K562 (cell line): Measurements from ENCODE around the gene FAM83E. TPM values are rescaled to one million over a fixed set of nuclear protein-coding genes. Genes with fewer than 3 reads are reported as not detected.
A peak's percentile ranks its signal among the peaks of the same experiment; 100 is the strongest.

Experiments
- ATAC-seq: fragments of 200-7000 bp; cut with Tn5 transposase; 3 replicates; pipeline ENCODE4 v1.9.1; 2020; ENCODE audit warnings: moderate library complexity
- BruUV-seq: library from RNA; stranded (reverse); fragments of 400-500 nt; replicated peaks from 2 replicates; lab custom pipeline; 2021; lab: Mats Ljungman, UMichigan
- CTCF ChIA-PET: fragments of 300-600 bp; formaldehyde crosslinking; extraction: SDS; loops from one replicate; lab custom pipeline; 2021; ENCODE audit warnings: low intra/inter-chr PET ratio; lab: Yijun Ruan, JAX
- POLR2A ChIA-PET: fragments of 300-600, 350-650 bp; sonication (Branson Sonifier 250); formaldehyde crosslinking; extraction: SDS; loops from one replicate; lab custom pipeline; 2021; ENCODE audit warnings: antibody characterized with exemption, inconsistent platforms; lab: Yijun Ruan, JAX
- DNase-seq, 4 experiments: peaks; one replicate each; pipeline versions ENCODE4 v3.0.0 to v3.0.0-alpha.2; 2011 to 2018; ENCODE audit warnings: low spot score in 3 of 4, mixed read lengths in 3 of 4; ENCODE audit errors: extremely low read depth in 1 of 4
- FAIRE-seq: peaks from 2 replicates; lab custom pipeline; 2011; peaks lifted over from hg19 to GRCh38; lab: Jason Lieb, UNC
- H2AFZ ChIP-seq: 2 replicates; pipeline ENCODE4 v1.6.0; 2011; ENCODE audit warnings: low read depth, low read length, control low read depth, inconsistent platforms
- H3K27ac ChIP-seq: fragments of 200-600 bp; 3 replicates; pipeline ENCODE4 v1.8.0; 2011; ENCODE audit warnings: low read depth, mild to moderate bottlenecking, control low read depth, inconsistent platforms, low read length, moderate library complexity, mixed read lengths; ENCODE audit errors: extremely low read depth
- H3K27me3 ChIP-seq, 2 experiments: fragments of 300-600 bp in 1 of 2; 2 replicates in 1 of 2; 3 replicates in 1 of 2; pipeline versions ENCODE4 v1.6.0 to v1.8.0; 2011; ENCODE audit warnings: inconsistent platforms in 2 of 2, low read length in 2 of 2, mild to moderate bottlenecking in 1 of 2, mixed read lengths in 1 of 2, moderate library complexity in 1 of 2; ENCODE audit not compliant: control insufficient read depth in 2 of 2, insufficient read depth in 2 of 2
- H3K36me3 ChIP-seq: fragments of 300-600 bp; 3 replicates; pipeline ENCODE4 v1.8.0; 2011; ENCODE audit warnings: mild to moderate bottlenecking, low read length, inconsistent platforms; ENCODE audit not compliant: control insufficient read depth, insufficient read depth
- H3K4me1 ChIP-seq, 2 experiments: fragments of 200-600 bp in 1 of 2; replicated peaks in 1 of 2; 2 replicates in 1 of 2; 3 replicates in 1 of 2; pipeline versions ENCODE4 v1.5.1 to v1.8.0; 2011; ENCODE audit warnings: inconsistent platforms in 2 of 2, low read length in 2 of 2, mild to moderate bottlenecking in 1 of 2, mixed read lengths in 1 of 2, moderate library complexity in 1 of 2; ENCODE audit not compliant: control insufficient read depth in 2 of 2, insufficient read depth in 2 of 2
- H3K4me2 ChIP-seq: 2 replicates; pipeline ENCODE4 v1.6.1; 2011; ENCODE audit warnings: low read length, control low read depth, inconsistent platforms, mixed read lengths; ENCODE audit not compliant: insufficient read depth
- H3K4me3 ChIP-seq: fragments of 200-600 bp; sonication (generic), shearing (Covaris generic); 2 replicates; pipeline ENCODE4 v1.5.1; 2016; ENCODE audit warnings: control low read depth, inconsistent platforms
- H3K79me2 ChIP-seq: fragments of 200-600 bp; 3 replicates; pipeline ENCODE4 v1.8.0; 2011; ENCODE audit warnings: low read length, inconsistent platforms; ENCODE audit not compliant: control insufficient read depth, insufficient read depth
- H3K9ac ChIP-seq, 2 experiments: 2 replicates each; pipeline versions ENCODE4 v1.6.0 to v1.6.1; 2011; ENCODE audit warnings: low read depth in 2 of 2, low read length in 2 of 2, control low read depth in 1 of 2, inconsistent platforms in 1 of 2, mild to moderate bottlenecking in 1 of 2, mixed read lengths in 1 of 2; ENCODE audit not compliant: insufficient read depth in 1 of 2
- H3K9me1 ChIP-seq: one replicate; pipeline ENCODE4 v1.6.0; 2011; ENCODE audit warnings: inconsistent platforms, mild to moderate bottlenecking, low read length, moderate library complexity; ENCODE audit not compliant: control insufficient read depth, insufficient read depth
- H3K9me3 ChIP-seq: replicated peaks from 2 replicates; pipeline ENCODE4 v1.5.1; 2011; ENCODE audit warnings: low read depth, low read length, inconsistent platforms; ENCODE audit not compliant: control insufficient read depth, insufficient read depth
- H4K20me1 ChIP-seq: replicated peaks from 2 replicates; pipeline ENCODE4 v1.6.1; 2011; ENCODE audit warnings: low read length, inconsistent platforms, mixed read lengths; ENCODE audit not compliant: control insufficient read depth, insufficient read depth
- ADNP ChIP-seq: fragments of 200-800 bp; sonication (Bioruptor generic); IDR thresholded peaks from 2 replicates; pipeline ENCODE4 v1.6.1; 2016; ENCODE audit warnings: missing genetic modification characterization, missing compliant biosample characterization
- CBFA2T2 ChIP-seq: fragments of 450-650 bp; conservative IDR thresholded peaks from 2 replicates; pipeline ENCODE4 v1.6.1; 2017; ENCODE audit warnings: mild to moderate bottlenecking
- CSDE1 ChIP-seq, 2 experiments: fragments of 450-650 bp; IDR thresholded peaks; 2 replicates each; pipeline ENCODE4 v1.6.1; 2016; ENCODE audit warnings: mild to moderate bottlenecking in 1 of 2
- KHSRP ChIP-seq: fragments of 450-650 bp; IDR thresholded peaks from 2 replicates; pipeline ENCODE4 v1.6.1; 2017
- LEF1 ChIP-seq: fragments of 450-650 bp; IDR thresholded peaks from 2 replicates; pipeline ENCODE4 v1.6.1; 2016; ENCODE audit warnings: mild to moderate bottlenecking
- MAZ ChIP-seq, 2 experiments: fragments of 450-650 bp in 1 of 2; sonication (generic) in 1 of 2; formaldehyde crosslinking; IDR thresholded peaks in 1 of 2; conservative IDR thresholded peaks in 1 of 2; 2 replicates each; pipeline versions ENCODE4 v1.4.0 to v1.5.0; 2020; ENCODE audit warnings: mild to moderate bottlenecking in 1 of 2, missing genetic modification reagents in 1 of 2
- NCOA1 ChIP-seq: fragments of 450-650 bp; IDR thresholded peaks from 2 replicates; pipeline ENCODE4 v1.6.1; 2016; ENCODE audit warnings: low read depth
- NFIX ChIP-seq: fragments of 250-450 bp; sonication (Bioruptor Pico); IDR thresholded peaks from 2 replicates; pipeline ENCODE4 v1.4.0; 2020; ENCODE audit warnings: low read depth, mild to moderate bottlenecking, moderate library complexity
- PATZ1 ChIP-seq: fragments of 250-450 bp; sonication (Bioruptor Pico); IDR thresholded peaks from 2 replicates; pipeline ENCODE4 v1.5.0; 2020; ENCODE audit warnings: mild to moderate bottlenecking, borderline replicate concordance
- POLR2A ChIP-seq: fragments of 450-650 bp; conservative IDR thresholded peaks from 2 replicates; pipeline ENCODE4 v1.6.1; 2016
- POLR2B ChIP-seq: fragments of 450-650 bp; IDR thresholded peaks from 2 replicates; pipeline ENCODE4 v1.6.1; 2018; ENCODE audit warnings: low read depth; ENCODE audit not compliant: partially characterized antibody
- RFX5 ChIP-seq: IDR thresholded peaks from 2 replicates; pipeline ENCODE4 v1.6.1; 2011; ENCODE audit warnings: low read depth, mild to moderate bottlenecking, improper control_type of control experiment, low read length
- TAF1 ChIP-seq: IDR thresholded peaks from 2 replicates; pipeline ENCODE4 v1.6.1; 2011; ENCODE audit warnings: mild to moderate bottlenecking, low read length, moderate library complexity; ENCODE audit not compliant: insufficient read depth, control insufficient read depth, severe bottlenecking; ENCODE audit errors: extremely low read depth
- TEAD4 ChIP-seq, 2 experiments: sonication (generic) in 1 of 2; formaldehyde crosslinking in 1 of 2; IDR thresholded peaks; 2 replicates each; pipeline versions ENCODE4 v1.6.1 to v1.8.0; 2012 to 2022; ENCODE audit warnings: borderline replicate concordance in 1 of 2, inconsistent platforms in 1 of 2, low read length in 1 of 2, mild to moderate bottlenecking in 1 of 2, missing genetic modification reagents in 1 of 2
- ZBTB49 ChIP-seq: sonication (generic); formaldehyde crosslinking; IDR thresholded peaks from 2 replicates; pipeline ENCODE4 v1.8.0; 2022; ENCODE audit warnings: missing genetic modification reagents, mild to moderate bottlenecking, borderline replicate concordance
- ZNF121 ChIP-seq: sonication (generic); formaldehyde crosslinking; conservative IDR thresholded peaks from 2 replicates; pipeline ENCODE4 v1.8.0; 2022; ENCODE audit warnings: missing genetic modification reagents
- ZNF263 ChIP-seq: sonication (generic); formaldehyde crosslinking; IDR thresholded peaks from 2 replicates; pipeline ENCODE4 v1.8.0; 2022; ENCODE audit warnings: mild to moderate bottlenecking, missing genetic modification reagents, borderline replicate concordance
- WGBS: fragments of 100-300 bp; shearing (Covaris generic); methylation state at CpG from one replicate; pipeline ENCODE4 v1.1.6; 2016; ENCODE audit warnings: low coverage, mixed read lengths; ENCODE audit not compliant: insufficient coverage; ENCODE audit errors: missing lambda C conversion rate; 5-methylcytosine and 5-hydroxymethylcytosine counted together
- in situ Hi-C: fragments of 300-500 bp; cut with MboI; formaldehyde crosslinking; loops from 4 replicates; pipeline ENCODE4 v1.15.0; 2018; ENCODE audit warnings: inconsistent platforms, mixed read lengths
- intact Hi-C: fragments of 100-400 bp; cut with micrococcal nuclease; formaldehyde crosslinking; loops from 2 replicates; pipeline ENCODE4 v1.14.2; 2022
- polyA plus RNA-seq, 8 experiments: library from polyadenylated mRNA; depleted of rRNA in 4 of 8; stranded (reverse) in 5 of 8; unstranded in 3 of 8; fragments of >200 nt; fragmentation: Nextera tagmentation in 2 of 8; fragmentation: Illumina TruSeq in 1 of 8; extraction: Ambion mirVana in 2 of 8; extraction: Trizol in 1 of 8; gene quantifications; 2 replicates each; pipeline versions ENCODE4 v1.2.1 to v1.2.3, GENCODE V29; 2011 to 2014; ENCODE audit warnings: inconsistent platforms in 1 of 8, missing spikeins in 1 of 8
- total RNA-seq, 7 experiments: library from RNA; depleted of rRNA in 6 of 7; stranded (reverse); fragments of >200 nt in 6 of 7; fragmentation: Illumina TruSeq in 2 of 7; extraction: Trizol in 2 of 7; gene quantifications; 2 replicates each; pipeline versions ENCODE4 v1.2.1 to v1.2.3, GENCODE V29; 2011 to 2021; ENCODE audit warnings: low replicate concordance in 1 of 7

FAM83E gene
- total and polyA plus RNA-seq, 9 of the 15 experiments (the other 6 are each of a cell fraction or from before 2014, with no cell fraction given) = 0.15 to 0.87 (median 0.29) TPM; not detected in 4

GRCh38 chr19:48639483-48640375 lies 24.9 kb upstream of the FAM83E start:
- 0 out of 2 replicates have a peak, but pooled peaks cover 4% of the 10 kb centered on the region for H4K20me1 ChIP-seq
- peak overlapping the region; percentile 51 for H3K4me3 ChIP-seq
- H2AFZ ChIP-seq = peak overlapping the region; percentile 93
- ChIA-PET CTCF (interaction anchor here (0.7 kb wide), 1 partner anchor 145 kb away, joined by 3 read pairs; no protein-coding TSS in a partner anchor), POLR2A (interaction anchor here (0.6 to 1.6 kb wide), 9 partner anchors 8 to 354 kb away, joined by 3 to 7 read pairs (median 3); partner anchors contain the start of genes RPL18, RUVBL2 and SPHK2)
- peak overlapping the region; percentile 78 to 94 for H3K9ac ChIP-seq
- in situ Hi-C loops (loop anchor here (5.0 to 10.0 kb wide), 2 partner anchors 198 to 335 kb away; partner anchors contain the start of gene HSD17B14), intact Hi-C loops (no loop called here)
- no peaks in the 10 kb centered on the region for H3K9me1 ChIP-seq
- BruUV-seq = TSS peak; percentile 76
- H3K27me3 ChIP-seq = no peaks in the 10 kb centered on the region
- DNase-seq = peak; percentile 54 to 81 (median 61)
- ATAC-seq = peak; percentile 7
- H3K27ac ChIP-seq = peak overlapping the region; percentile 91
- H3K4me2 ChIP-seq = peak overlapping the region; percentile 100
- WGBS = 2% methylated on average over 31 of the region's 33 CpGs
- H3K79me2 ChIP-seq = peaks cover 27% of the 10 kb centered on the region; the same call in 2 of the 3 replicates
- no peaks in the 10 kb centered on the region for H3K36me3 ChIP-seq
- H3K4me1 ChIP-seq = peaks cover 30 to 56% of the 10 kb centered on the region in 2 experiments
- FAIRE-seq = peak; percentile 64
- no peaks in the 10 kb centered on the region for H3K9me3 ChIP-seq
- TF ChIP-seq POLR2B (peak; percentile 58), ZNF263 (CRISPR knock-in tag) (peak; percentile 30; the same call in 1 of the 2 replicates), NCOA1 (0 out of 2 replicates have a peak, but pooled peaks have one; percentile 16), RFX5 (no peak), PATZ1 (CRISPR knock-in tag) (no peak), TAF1 (peak; percentile 54), LEF1 (peak; percentile 14; the same call in 1 of the 2 replicates), POLR2A (peak; percentile 62; the same call in 1 of the 2 replicates), CSDE1 (IDR thresholded peaks at IDR 0.05) (no peak), ZBTB49 (CRISPR knock-in tag) (no peak), NFIX (CRISPR knock-in tag) (no peak), CBFA2T2 (no peak), ZNF121 (CRISPR knock-in tag) (no peak), ADNP (no peak), KHSRP (no peak), TEAD4 (IDR thresholded peaks at IDR 0.05; ENCODE audit: low read length) (no peak), TEAD4 (CRISPR knock-in tag; IDR thresholded peaks at IDR 0.05; ENCODE audit: borderline replicate concordance) (no peak), MAZ (CRISPR knock-in tag; conservative IDR thresholded peaks at IDR 0.05 in 1 of 2, IDR thresholded peaks at IDR 0.05 in 1 of 2) (peak in 1 of 2 experiments; percentile 32; a peak in 2 of 4 replicates)
